Stomach (tissue), 9 donors: Measurements from ENCODE around the gene ATRNL1. TPM values are rescaled to one million over a fixed set of nuclear protein-coding genes. Genes with fewer than 3 reads are reported as not detected.
"Not testable (repeated sequence)": the region's sequence is repeated elsewhere in the genome, so short reads cannot be mapped to it uniquely, and the experiment has no call there.

Source experiments
- DNase-seq, 2 donors: peaks; one replicate each; pipeline versions ENCODE4 v3.0.0 to v3.0.0-alpha.2; 2013 to 2019
- H3K27ac ChIP-seq, 5 donors: fragments of 200-600 bp in 4 of 5; sonication (generic) in 4 of 5; one replicate each; pipeline ENCODE4 v1.5.1; 2013 to 2019; ENCODE audit warnings: mild to moderate bottlenecking in 1 of 5, moderate library complexity in 1 of 5
- H3K27me3 ChIP-seq, 3 donors: fragments of 200-600 bp; sonication (generic); one replicate each; pipeline ENCODE4 v1.5.1; 2017 to 2019; ENCODE audit warnings: mixed run types in 1 of 3
- H3K36me3 ChIP-seq, 4 donors: fragments of 200-600 bp; sonication (generic); 1 replicate in 3 of 4; 2 replicates in 1 of 4; pipeline ENCODE4 v1.5.1; 2016 to 2019
- H3K4me1 ChIP-seq, 4 donors: fragments of 200-600 bp; sonication (generic); one replicate each; pipeline ENCODE4 v1.5.1; 2016 to 2019
- H3K4me3 ChIP-seq, 4 donors: fragments of 200-600 bp; sonication (generic) in 3 of 4; one replicate each; pipeline ENCODE4 v1.5.1; 2016 to 2019; ENCODE audit warnings: mild to moderate bottlenecking in 1 of 4
- H3K9me3 ChIP-seq, 4 donors: fragments of 200-600 bp; sonication (generic); one replicate each; pipeline ENCODE4 v1.5.1; 2016 to 2019
- CTCF ChIP-seq, 7 experiments: fragments of 450-650 bp in 4 of 7; fragments of 200-600 bp in 3 of 7; sonication (generic) in 3 of 7; IDR thresholded peaks; one replicate each; pipeline ENCODE4 v1.5.1; 2016 to 2019; ENCODE audit warnings: antibody characterized with exemption in 7 of 7, control low read depth in 2 of 7, mild to moderate bottlenecking in 1 of 7
- EP300 ChIP-seq: sonication (generic); formaldehyde crosslinking; IDR thresholded peaks from one replicate; pipeline ENCODE4 v1.6.1; 2017; ENCODE audit warnings: antibody characterized with exemption
- POLR2A ChIP-seq, 4 donors: fragments of 450-650 bp; IDR thresholded peaks; one replicate each; pipeline ENCODE4 v1.6.1; 2016; ENCODE audit warnings: antibody characterized with exemption in 4 of 4, control low read depth in 2 of 4, mild to moderate bottlenecking in 1 of 4, moderate library complexity in 1 of 4
- POLR2AphosphoS5 ChIP-seq, 3 donors: sonication (generic); formaldehyde crosslinking; IDR thresholded peaks; one replicate each; pipeline ENCODE4 v1.6.1; 2016; ENCODE audit warnings: antibody characterized with exemption in 3 of 3
- WGBS, 5 donors: extraction: QIAGEN DNeasy Blood & Tissue Kit in 3 of 5; methylation state at CpG; one replicate each; pipeline versions ENCODE4 v1.1.5 to v1.1.7; 2013 to 2018; 5-methylcytosine and 5-hydroxymethylcytosine counted together
- intact Hi-C: fragments of 100-400 bp; cut with DNase I; formaldehyde crosslinking; loops from one replicate; pipeline ENCODE4 v1.15.1; 2023; ENCODE audit warnings: low total_unique reads
- polyA plus RNA-seq, 3 donors: library from polyadenylated mRNA; stranded (reverse); fragments of 200-250 nt; gene quantifications; one replicate each; pipeline ENCODE4 v1.2.3, GENCODE V29; 2013
- total RNA-seq, 5 donors: library from RNA; depleted of rRNA; stranded (reverse); fragments of >200 nt; gene quantifications; one replicate each; pipeline versions ENCODE4 v1.1.0 to v1.2.3, GENCODE V29; 2014 to 2016
- donor health status: healthy with polysubstance abuse.
- donor health status: Bipolar disorder and iron deficiency.
- donor health status: healthy.

Gene ATRNL1
- total and polyA plus RNA-seq, 8 donors = 0.12 to 50.7 (median 0.72) TPM; not detected in 1

GRCh38 chr10:115219203-115219602 is 126.0 kb downstream of the ATRNL1 start:
- no peak for DNase-seq
- no peak for TF ChIP-seq POLR2AphosphoS5 (IDR thresholded peaks at IDR 0.05)
- no peak for TF ChIP-seq POLR2A (IDR thresholded peaks at IDR 0.05)
- TF ChIP-seq EP300 = no peak
- no peak for TF ChIP-seq CTCF (IDR thresholded peaks at IDR 0.05)
- H3K4me1 ChIP-seq = no peaks in the 10 kb centered on the region
- no peak overlapping the region for H3K4me3 ChIP-seq
- 74 to 89% (median 74%) methylated on average over 3 of the region's 3 CpGs for WGBS, 5 donors
- H3K27ac ChIP-seq = no peak overlapping the region
- no peaks in the 10 kb centered on the region for H3K27me3 ChIP-seq
- intact Hi-C loops = no loop called here
- no peaks in the 10 kb centered on the region for H3K9me3 ChIP-seq
- H3K36me3 ChIP-seq = no peaks in the 10 kb centered on the region

- Histone ChIP-seq H3K4me1 (no peaks in the 10 kb centered on the region), H3K9me3 (no peaks in the 10 kb centered on the region), H3K4me3 (no peak overlapping the region), H3K36me3 (no peaks in the 10 kb centered on the region), H3K27me3 (no peaks in the 10 kb centered on the region), H3K27ac (no peak overlapping the region)
- no peak for TF ChIP-seq CTCF (IDR thresholded peaks at IDR 0.05)
- intact Hi-C loops = no loop called here
- DNase-seq = no peak
Observed at GRCh38 chr10:115222039-115222438, 128.9 kb downstream of the ATRNL1 start.

- H3K36me3 ChIP-seq = no peaks in the 10 kb centered on the region
- WGBS, 5 donors = 86 to 96% (median 89%) methylated on average over 2 of the region's 2 CpGs
- intact Hi-C loops = no loop called here
Observed at GRCh38 chr10:115239761-115240160, 146.6 kb downstream of the ATRNL1 start.

GRCh38 chr10:115250784-115251183 is 157.6 kb downstream of the ATRNL1 start:
- H3K27ac ChIP-seq = no peak overlapping the region
- intact Hi-C loops = no loop called here
- H3K4me1 ChIP-seq = no peaks in the 10 kb centered on the region
- no peaks in the 10 kb centered on the region for H3K36me3 ChIP-seq
- TF ChIP-seq POLR2A (IDR thresholded peaks at IDR 0.05) (no peak), CTCF (IDR thresholded peaks at IDR 0.05) (no peak), EP300 (no peak), POLR2AphosphoS5 (IDR thresholded peaks at IDR 0.05) (no peak)
- H3K4me3 ChIP-seq = no peak overlapping the region
- no peak for DNase-seq
- no peaks in the 10 kb centered on the region for H3K27me3 ChIP-seq
- H3K9me3 ChIP-seq = peaks cover 0 to 14% (median 0%) of the 10 kb centered on the region in 4 donors
- WGBS, 5 donors = 80 to 92% (median 90%) methylated on average over 3 of the region's 3 CpGs

More at GRCh38 chr10:115239761-115240160, 146.6 kb downstream of the ATRNL1 start:
- H3K27me3 ChIP-seq = no peaks in the 10 kb centered on the region
- H3K4me3 ChIP-seq = no peak overlapping the region
- H3K9me3 ChIP-seq = peaks cover 0 to 7% (median 0%) of the 10 kb centered on the region in 4 donors
- H3K4me1 ChIP-seq = no peaks in the 10 kb centered on the region
- DNase-seq = no peak
- no peak overlapping the region for H3K27ac ChIP-seq
- no peak for TF ChIP-seq CTCF (IDR thresholded peaks at IDR 0.05)
- no peak for TF ChIP-seq EP300
- no peak for TF ChIP-seq POLR2AphosphoS5 (IDR thresholded peaks at IDR 0.05)
- no peak for TF ChIP-seq POLR2A (IDR thresholded peaks at IDR 0.05)

GRCh38 chr10:115253765-115254164 is 160.6 kb downstream of the ATRNL1 start:
- H3K4me1 ChIP-seq, H3K27ac ChIP-seq, H3K4me3 ChIP-seq, H3K27me3 ChIP-seq, DNase-seq, H3K36me3 ChIP-seq, intact Hi-C loops: not testable (repeated sequence)
- H3K9me3 ChIP-seq = peaks cover 0 to 24% (median 4%) of the 10 kb centered on the region in 4 donors
- WGBS, 5 donors = 88 to 95% (median 91%) methylated on average over 1 of the region's 1 CpG
